Liver (tissue), 9 donors: ENCODE data around the gene FABP1. TPM values are rescaled to one million over a fixed set of nuclear protein-coding genes. Genes with fewer than 3 reads are reported as not detected.

Experiments used
- DNase-seq: peaks from one replicate; pipeline ENCODE4 v3.0.0-alpha.2; 2017; ENCODE audit warnings: low spot score
- H3K27ac ChIP-seq, 2 donors: one replicate each; pipeline ENCODE4 v1.7.0; 2013; ENCODE audit warnings: inconsistent platforms in 2 of 2, low read length in 2 of 2, control low read depth in 1 of 2, low read depth in 1 of 2, mild to moderate bottlenecking in 1 of 2
- H3K27me3 ChIP-seq, 4 donors: one replicate each; pipeline versions ENCODE4 v1.6.1 to v1.7.0; 2013; ENCODE audit warnings: low read length in 3 of 4, inconsistent platforms in 1 of 4, mild to moderate bottlenecking in 1 of 4, moderate library complexity in 1 of 4; ENCODE audit not compliant: control insufficient read depth in 4 of 4, insufficient read depth in 4 of 4
- H3K36me3 ChIP-seq, 4 donors: one replicate each; pipeline versions ENCODE4 v1.6.1 to v1.7.0; 2013; ENCODE audit warnings: low read length in 3 of 4, mild to moderate bottlenecking in 3 of 4, low read depth in 1 of 4, moderate library complexity in 1 of 4; ENCODE audit not compliant: control insufficient read depth in 4 of 4, insufficient read depth in 3 of 4
- H3K4me1 ChIP-seq, 4 donors: one replicate each; pipeline versions ENCODE4 v1.6.1 to v1.7.0; 2013; ENCODE audit warnings: low read length in 3 of 4, mild to moderate bottlenecking in 3 of 4, moderate library complexity in 1 of 4; ENCODE audit not compliant: control insufficient read depth in 4 of 4, insufficient read depth in 4 of 4
- H3K4me3 ChIP-seq, 3 donors: one replicate each; pipeline versions ENCODE4 v1.6.1 to v1.7.0; 2013; ENCODE audit warnings: low read length in 3 of 3, control low read depth in 1 of 3, low read depth in 1 of 3, mild to moderate bottlenecking in 1 of 3
- H3K9ac ChIP-seq, 2 donors: one replicate each; pipeline ENCODE4 v1.7.0; 2013; ENCODE audit warnings: low read length in 2 of 2, mild to moderate bottlenecking in 2 of 2, moderate library complexity in 2 of 2, control low read depth in 1 of 2, low read depth in 1 of 2
- H3K9me3 ChIP-seq, 4 donors: one replicate each; pipeline versions ENCODE4 v1.6.1 to v1.7.0; 2013; ENCODE audit warnings: low read length in 3 of 4; ENCODE audit not compliant: control insufficient read depth in 4 of 4
- EGR1 ChIP-seq, 2 donors: IDR thresholded peaks; 2 replicates each; pipeline ENCODE4 v1.6.1; 2016 to 2018; ENCODE audit warnings: antibody characterized with exemption in 2 of 2, low read depth in 2 of 2
- FOXA2 ChIP-seq: IDR thresholded peaks from 2 replicates; pipeline ENCODE4 v1.6.1; 2016; ENCODE audit warnings: antibody characterized with exemption
- GABPA ChIP-seq, 2 donors: IDR thresholded peaks in 1 of 2; conservative IDR thresholded peaks in 1 of 2; 2 replicates each; pipeline ENCODE4 v1.6.1; 2016; ENCODE audit warnings: antibody characterized with exemption in 2 of 2, mild to moderate bottlenecking in 1 of 2, moderate library complexity in 1 of 2
- HNF4A ChIP-seq, 2 donors: conservative IDR thresholded peaks; 2 replicates each; pipeline ENCODE4 v1.6.1; 2016; ENCODE audit warnings: antibody characterized with exemption in 2 of 2, mild to moderate bottlenecking in 2 of 2
- JUND ChIP-seq, 2 donors: IDR thresholded peaks; 2 replicates each; pipeline ENCODE4 v1.6.1; 2016; ENCODE audit warnings: antibody characterized with exemption in 2 of 2
- RXRA ChIP-seq, 2 donors: IDR thresholded peaks; 2 replicates each; pipeline ENCODE4 v1.6.1; 2017 to 2018; ENCODE audit warnings: antibody characterized with exemption in 2 of 2, mild to moderate bottlenecking in 1 of 2
- SP1 ChIP-seq: IDR thresholded peaks from 2 replicates; pipeline ENCODE4 v1.6.1; 2018; ENCODE audit warnings: antibody characterized with exemption, mild to moderate bottlenecking
- TAF1 ChIP-seq: conservative IDR thresholded peaks from 2 replicates; pipeline ENCODE4 v1.6.1; 2016; ENCODE audit warnings: antibody characterized with exemption, mild to moderate bottlenecking
- YY1 ChIP-seq: IDR thresholded peaks from 2 replicates; pipeline ENCODE4 v1.6.1; 2016; ENCODE audit warnings: antibody characterized with exemption, mild to moderate bottlenecking
- WGBS: extraction: QIAGEN DNeasy Blood & Tissue Kit; methylation state at CpG from one replicate; pipeline ENCODE4 v1.1.7; 2013; 5-methylcytosine and 5-hydroxymethylcytosine counted together
- polyA plus RNA-seq, 2 donors: library from polyadenylated mRNA; stranded (reverse) in 1 of 2; unstranded in 1 of 2; fragments of 200-250 nt in 1 of 2; fragments of >200 nt in 1 of 2; fragmentation: Nextera tagmentation in 1 of 2; extraction: Ambion mirVana in 1 of 2; gene quantifications; one replicate each; pipeline versions ENCODE4 v1.2.1 to v1.2.3, GENCODE V29; 2013 to 2015
- total RNA-seq, 2 donors: library from RNA; depleted of rRNA; stranded (reverse); fragments of >200 nt; gene quantifications; one replicate each; pipeline ENCODE4 v1.2.3, GENCODE V29; 2014
- TF ChIP-seq, protein P1 (sequence below): IDR thresholded peaks from 2 replicates; pipeline ENCODE4 v1.6.1; 2016; ENCODE audit warnings: antibody characterized with exemption
- TF ChIP-seq, protein P2 (sequence below): IDR thresholded peaks from 2 replicates; pipeline ENCODE4 v1.6.1; 2016; ENCODE audit warnings: antibody characterized with exemption, mild to moderate bottlenecking
- TF ChIP-seq, protein P3 (sequence below): fragments of 150-350 bp; IDR thresholded peaks from 2 replicates; pipeline ENCODE4 v1.5.1; 2017; ENCODE audit warnings: improper control_type of control experiment, low read depth, low read length; ENCODE audit not compliant: missing input control
- TF ChIP-seq, protein P4 (sequence below): IDR thresholded peaks from 2 replicates; pipeline ENCODE4 v1.6.1; 2016; ENCODE audit warnings: antibody characterized with exemption
- donor health status: healthy.
- donor health status: healthy.
- donor health status: healthy.
- donor health status: healthy.
- donor health status: healthy.

Gene FABP1
- total and polyA plus RNA-seq, 4 donors = 975 to 7,337 (median 2,306) TPM

DNA sequence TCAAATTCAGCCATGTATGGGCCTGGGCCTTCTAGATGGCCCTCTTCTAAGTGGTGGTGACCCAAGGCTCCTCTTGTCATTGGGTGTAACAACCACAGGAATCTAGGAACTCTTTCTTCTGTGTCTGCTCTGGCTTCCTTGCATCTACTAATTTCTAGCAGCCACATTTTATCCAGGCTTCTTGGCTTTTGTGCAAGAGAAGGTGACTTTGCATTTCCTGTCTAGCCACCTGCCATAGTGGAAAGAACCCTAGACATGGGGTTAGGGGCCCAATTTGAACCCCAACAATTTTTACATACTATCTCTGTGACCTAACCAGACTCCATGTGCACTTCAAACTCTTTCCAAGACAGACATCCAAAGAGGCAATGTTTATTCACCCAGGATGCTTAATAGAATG is 35.1 kb downstream of the FABP1 start:
- H3K27ac ChIP-seq = no peak overlapping the region
- H3K4me3 ChIP-seq = no peak overlapping the region
- H3K9me3 ChIP-seq = no peaks in the 10 kb centered on the region
- H3K36me3 ChIP-seq = no peaks in the 10 kb centered on the region
- no peak overlapping the region for H3K9ac ChIP-seq
- no peaks in the 10 kb centered on the region for H3K4me1 ChIP-seq
- TF ChIP-seq, protein P1, sequence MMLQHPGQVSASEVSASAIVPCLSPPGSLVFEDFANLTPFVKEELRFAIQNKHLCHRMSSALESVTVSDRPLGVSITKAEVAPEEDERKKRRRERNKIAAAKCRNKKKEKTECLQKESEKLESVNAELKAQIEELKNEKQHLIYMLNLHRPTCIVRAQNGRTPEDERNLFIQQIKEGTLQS = no peak
- TF ChIP-seq, protein P2, sequence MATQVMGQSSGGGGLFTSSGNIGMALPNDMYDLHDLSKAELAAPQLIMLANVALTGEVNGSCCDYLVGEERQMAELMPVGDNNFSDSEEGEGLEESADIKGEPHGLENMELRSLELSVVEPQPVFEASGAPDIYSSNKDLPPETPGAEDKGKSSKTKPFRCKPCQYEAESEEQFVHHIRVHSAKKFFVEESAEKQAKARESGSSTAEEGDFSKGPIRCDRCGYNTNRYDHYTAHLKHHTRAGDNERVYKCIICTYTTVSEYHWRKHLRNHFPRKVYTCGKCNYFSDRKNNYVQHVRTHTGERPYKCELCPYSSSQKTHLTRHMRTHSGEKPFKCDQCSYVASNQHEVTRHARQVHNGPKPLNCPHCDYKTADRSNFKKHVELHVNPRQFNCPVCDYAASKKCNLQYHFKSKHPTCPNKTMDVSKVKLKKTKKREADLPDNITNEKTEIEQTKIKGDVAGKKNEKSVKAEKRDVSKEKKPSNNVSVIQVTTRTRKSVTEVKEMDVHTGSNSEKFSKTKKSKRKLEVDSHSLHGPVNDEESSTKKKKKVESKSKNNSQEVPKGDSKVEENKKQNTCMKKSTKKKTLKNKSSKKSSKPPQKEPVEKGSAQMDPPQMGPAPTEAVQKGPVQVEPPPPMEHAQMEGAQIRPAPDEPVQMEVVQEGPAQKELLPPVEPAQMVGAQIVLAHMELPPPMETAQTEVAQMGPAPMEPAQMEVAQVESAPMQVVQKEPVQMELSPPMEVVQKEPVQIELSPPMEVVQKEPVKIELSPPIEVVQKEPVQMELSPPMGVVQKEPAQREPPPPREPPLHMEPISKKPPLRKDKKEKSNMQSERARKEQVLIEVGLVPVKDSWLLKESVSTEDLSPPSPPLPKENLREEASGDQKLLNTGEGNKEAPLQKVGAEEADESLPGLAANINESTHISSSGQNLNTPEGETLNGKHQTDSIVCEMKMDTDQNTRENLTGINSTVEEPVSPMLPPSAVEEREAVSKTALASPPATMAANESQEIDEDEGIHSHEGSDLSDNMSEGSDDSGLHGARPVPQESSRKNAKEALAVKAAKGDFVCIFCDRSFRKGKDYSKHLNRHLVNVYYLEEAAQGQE = no peak
- no peak for TF ChIP-seq FOXA2
- TF ChIP-seq TAF1 = no peak
- TF ChIP-seq JUND (IDR thresholded peaks at IDR 0.05) = no peak
- TF ChIP-seq, protein P3, sequence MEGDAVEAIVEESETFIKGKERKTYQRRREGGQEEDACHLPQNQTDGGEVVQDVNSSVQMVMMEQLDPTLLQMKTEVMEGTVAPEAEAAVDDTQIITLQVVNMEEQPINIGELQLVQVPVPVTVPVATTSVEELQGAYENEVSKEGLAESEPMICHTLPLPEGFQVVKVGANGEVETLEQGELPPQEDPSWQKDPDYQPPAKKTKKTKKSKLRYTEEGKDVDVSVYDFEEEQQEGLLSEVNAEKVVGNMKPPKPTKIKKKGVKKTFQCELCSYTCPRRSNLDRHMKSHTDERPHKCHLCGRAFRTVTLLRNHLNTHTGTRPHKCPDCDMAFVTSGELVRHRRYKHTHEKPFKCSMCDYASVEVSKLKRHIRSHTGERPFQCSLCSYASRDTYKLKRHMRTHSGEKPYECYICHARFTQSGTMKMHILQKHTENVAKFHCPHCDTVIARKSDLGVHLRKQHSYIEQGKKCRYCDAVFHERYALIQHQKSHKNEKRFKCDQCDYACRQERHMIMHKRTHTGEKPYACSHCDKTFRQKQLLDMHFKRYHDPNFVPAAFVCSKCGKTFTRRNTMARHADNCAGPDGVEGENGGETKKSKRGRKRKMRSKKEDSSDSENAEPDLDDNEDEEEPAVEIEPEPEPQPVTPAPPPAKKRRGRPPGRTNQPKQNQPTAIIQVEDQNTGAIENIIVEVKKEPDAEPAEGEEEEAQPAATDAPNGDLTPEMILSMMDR = no peak
- no peak for TF ChIP-seq EGR1 (IDR thresholded peaks at IDR 0.05; ENCODE audit: low read depth in 2 of 2)
- no peak for TF ChIP-seq GABPA (IDR thresholded peaks at IDR 0.05 in 1 of 2, conservative IDR thresholded peaks at IDR 0.05 in 1 of 2)
- no peak for TF ChIP-seq HNF4A (conservative IDR thresholded peaks at IDR 0.05)
- no peak for TF ChIP-seq SP1
- DNase-seq = no peak
- H3K27me3 ChIP-seq = no peaks in the 10 kb centered on the region

DNA sequence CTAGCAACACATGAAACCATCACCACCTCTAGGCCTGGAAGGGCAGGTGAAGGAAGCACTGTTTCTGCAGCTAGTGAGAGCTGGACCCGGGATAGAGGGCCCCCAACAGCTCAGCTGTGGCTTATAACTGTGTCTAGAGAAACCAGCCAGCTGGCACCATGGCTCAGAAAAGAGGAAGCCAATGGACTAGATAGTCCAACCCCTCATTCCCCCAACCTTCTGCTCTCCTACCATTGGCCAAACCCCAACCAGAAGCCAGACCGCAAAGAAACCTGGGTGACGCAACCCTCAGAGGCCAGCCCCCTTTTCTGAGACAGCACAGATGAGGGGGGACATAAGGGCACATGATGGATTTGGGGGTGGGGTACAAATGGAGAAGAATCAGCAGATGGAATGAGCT is 35.9 kb downstream of the FABP1 start:
- Histone ChIP-seq H3K36me3 (no peaks in the 10 kb centered on the region), H3K9me3 (no peaks in the 10 kb centered on the region), H3K9ac (no peak overlapping the region), H3K27ac (no peak overlapping the region), H3K27me3 (no peaks in the 10 kb centered on the region), H3K4me1 (no peaks in the 10 kb centered on the region), H3K4me3 (no peak overlapping the region)
- TF ChIP-seq, protein P2 = no peak
- TF ChIP-seq JUND (IDR thresholded peaks at IDR 0.05) = no peak
- TF ChIP-seq YY1 = no peak
- no peak for TF ChIP-seq EGR1 (IDR thresholded peaks at IDR 0.05; ENCODE audit: low read depth in 2 of 2)
- TF ChIP-seq, protein P4, sequence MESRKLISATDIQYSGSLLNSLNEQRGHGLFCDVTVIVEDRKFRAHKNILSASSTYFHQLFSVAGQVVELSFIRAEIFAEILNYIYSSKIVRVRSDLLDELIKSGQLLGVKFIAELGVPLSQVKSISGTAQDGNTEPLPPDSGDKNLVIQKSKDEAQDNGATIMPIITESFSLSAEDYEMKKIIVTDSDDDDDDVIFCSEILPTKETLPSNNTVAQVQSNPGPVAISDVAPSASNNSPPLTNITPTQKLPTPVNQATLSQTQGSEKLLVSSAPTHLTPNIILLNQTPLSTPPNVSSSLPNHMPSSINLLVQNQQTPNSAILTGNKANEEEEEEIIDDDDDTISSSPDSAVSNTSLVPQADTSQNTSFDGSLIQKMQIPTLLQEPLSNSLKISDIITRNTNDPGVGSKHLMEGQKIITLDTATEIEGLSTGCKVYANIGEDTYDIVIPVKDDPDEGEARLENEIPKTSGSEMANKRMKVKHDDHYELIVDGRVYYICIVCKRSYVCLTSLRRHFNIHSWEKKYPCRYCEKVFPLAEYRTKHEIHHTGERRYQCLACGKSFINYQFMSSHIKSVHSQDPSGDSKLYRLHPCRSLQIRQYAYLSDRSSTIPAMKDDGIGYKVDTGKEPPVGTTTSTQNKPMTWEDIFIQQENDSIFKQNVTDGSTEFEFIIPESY = no peak
- no peak for TF ChIP-seq TAF1
- no peak for TF ChIP-seq RXRA (IDR thresholded peaks at IDR 0.05)
- WGBS = 87% methylated on average over 3 of the region's 3 CpGs
- DNase-seq = no peak
